H9 (cell line): Measurements from ENCODE around the gene POU3F3. TPM values are rescaled to one million over a fixed set of nuclear protein-coding genes. Genes with fewer than 3 reads are reported as not detected.
A peak's percentile ranks its signal among the peaks of the same experiment; 100 is the strongest.

Experiments used
- DNase-seq: peaks from one replicate; pipeline ENCODE4 v3.0.0-alpha.2; 2017
- H2AFZ ChIP-seq: one replicate; pipeline ENCODE4 v1.6.1; 2013; ENCODE audit warnings: mild to moderate bottlenecking, low read length, control low read depth, moderate library complexity
- H2AK5ac ChIP-seq: 2 replicates; pipeline ENCODE4 v1.6.1; 2013; ENCODE audit warnings: low read length, control low read depth, mixed read lengths; ENCODE audit not compliant: insufficient read length
- H2BK120ac ChIP-seq: one replicate; pipeline ENCODE4 v1.6.1; 2013; ENCODE audit warnings: low read depth, mild to moderate bottlenecking, low read length, control low read depth, inconsistent platforms; ENCODE audit not compliant: poor library complexity, severe bottlenecking
- H2BK12ac ChIP-seq: 2 replicates; pipeline ENCODE4 v1.6.1; 2013; ENCODE audit warnings: low read length, control low read depth, mixed read lengths, low read depth; ENCODE audit not compliant: insufficient read length
- H2BK15ac ChIP-seq: 2 replicates; pipeline ENCODE4 v1.6.1; 2013; ENCODE audit warnings: low read depth, low read length, control low read depth
- H2BK20ac ChIP-seq: one replicate; pipeline ENCODE4 v1.6.1; 2013; ENCODE audit warnings: low read depth, mild to moderate bottlenecking, low read length, control low read depth, inconsistent platforms; ENCODE audit not compliant: poor library complexity, severe bottlenecking
- H2BK5ac ChIP-seq: 2 replicates; pipeline ENCODE4 v1.6.1; 2013; ENCODE audit warnings: low read length, control low read depth, mixed read lengths; ENCODE audit not compliant: insufficient read length
- H3K14ac ChIP-seq: 2 replicates; pipeline ENCODE4 v1.6.1; 2013; ENCODE audit warnings: low read length, control low read depth; ENCODE audit not compliant: insufficient read depth
- H3K18ac ChIP-seq: 2 replicates; pipeline ENCODE4 v1.6.1; 2013; ENCODE audit warnings: low read depth, mild to moderate bottlenecking, mixed read lengths, low read length, control low read depth; ENCODE audit not compliant: insufficient read length
- H3K23ac ChIP-seq: 2 replicates; pipeline ENCODE4 v1.6.1; 2013; ENCODE audit warnings: low read length, control low read depth, mixed read lengths, low read depth; ENCODE audit not compliant: insufficient read length
- H3K23me2 ChIP-seq: 2 replicates; pipeline ENCODE4 v1.6.1; 2013; ENCODE audit warnings: low read depth, mild to moderate bottlenecking, mixed read lengths, low read length, control low read depth; ENCODE audit not compliant: insufficient read length, poor library complexity, severe bottlenecking
- H3K27ac ChIP-seq: 2 replicates; pipeline ENCODE4 v1.5.1; 2013; ENCODE audit warnings: low read length, control low read depth, mixed read lengths, low read depth; ENCODE audit not compliant: insufficient read length
- H3K27me3 ChIP-seq: 2 replicates; pipeline ENCODE4 v1.6.1; 2013; ENCODE audit warnings: low read length, control low read depth, inconsistent platforms; ENCODE audit not compliant: insufficient read depth
- H3K4ac ChIP-seq: 2 replicates; pipeline ENCODE4 v1.6.1; 2013; ENCODE audit warnings: low read depth, mild to moderate bottlenecking, control low read depth, inconsistent platforms, low read length, moderate library complexity
- H3K4me1 ChIP-seq: 2 replicates; pipeline ENCODE4 v1.6.1; 2013; ENCODE audit warnings: low read length, control low read depth, inconsistent platforms; ENCODE audit not compliant: insufficient read depth
- H3K4me2 ChIP-seq: 2 replicates; pipeline ENCODE4 v1.6.1; 2013; ENCODE audit warnings: low read length, control low read depth, mixed read lengths; ENCODE audit not compliant: insufficient read length, insufficient read depth
- H3K56ac ChIP-seq: 2 replicates; pipeline ENCODE4 v1.6.1; 2013; ENCODE audit warnings: low read depth, mild to moderate bottlenecking, mixed read lengths, low read length, control low read depth; ENCODE audit not compliant: insufficient read length
- H3K79me1 ChIP-seq: 2 replicates; pipeline ENCODE4 v1.6.1; 2013; ENCODE audit warnings: low read depth, mild to moderate bottlenecking, moderate library complexity, low read length, control low read depth, inconsistent platforms; ENCODE audit not compliant: insufficient read depth, poor library complexity, severe bottlenecking
- H3K79me2 ChIP-seq: 2 replicates; pipeline ENCODE4 v1.6.1; 2013; ENCODE audit warnings: low read length, control low read depth, inconsistent platforms; ENCODE audit not compliant: insufficient read depth
- H3K9ac ChIP-seq: 2 replicates; pipeline ENCODE4 v1.6.1; 2013; ENCODE audit warnings: low read length, control low read depth, mixed read lengths; ENCODE audit not compliant: insufficient read length; ENCODE audit errors: extremely low read depth
- H3K9me3 ChIP-seq: one replicate; pipeline ENCODE4 v1.6.1; 2013; ENCODE audit warnings: low read depth, low read length, inconsistent platforms; ENCODE audit not compliant: control insufficient read depth
- H3T11ph ChIP-seq: one replicate; pipeline ENCODE4 v1.6.1; 2013; ENCODE audit warnings: mild to moderate bottlenecking, low read length, control low read depth, inconsistent platforms
- H4K20me1 ChIP-seq: one replicate; pipeline ENCODE4 v1.6.1; 2013; ENCODE audit not compliant: control insufficient read depth, insufficient read length, insufficient read depth
- H4K5ac ChIP-seq: 2 replicates; pipeline ENCODE4 v1.6.1; 2013; ENCODE audit warnings: low read depth, mild to moderate bottlenecking, mixed read lengths, low read length, control low read depth; ENCODE audit not compliant: insufficient read length
- H4K8ac ChIP-seq: replicated peaks from 2 replicates; pipeline ENCODE4 v1.6.1; 2013; ENCODE audit warnings: low read length, control low read depth, mixed read lengths, low read depth; ENCODE audit not compliant: insufficient read length
- H4K91ac ChIP-seq: 2 replicates; pipeline ENCODE4 v1.6.1; 2013; ENCODE audit warnings: low read depth, mild to moderate bottlenecking, moderate library complexity, mixed read lengths, low read length, control low read depth; ENCODE audit not compliant: insufficient read length
- H3K27ac Mint-ChIP-seq, 3 experiments: 2 replicates in 2 of 3; 3 replicates in 1 of 3; pipeline ENCODE4 v1.8.0; 2020 to 2021; ENCODE audit warnings: mixed read lengths in 3 of 3, mild to moderate bottlenecking in 1 of 3, moderate library complexity in 1 of 3
- H3K27me3 Mint-ChIP-seq: 2 replicates; pipeline ENCODE4 v1.8.0; 2021; ENCODE audit warnings: low read depth, mild to moderate bottlenecking, moderate library complexity, mixed read lengths
- H3K36me3 Mint-ChIP-seq, 3 experiments: 2 replicates in 2 of 3; 3 replicates in 1 of 3; pipeline ENCODE4 v1.8.0; 2020 to 2021; ENCODE audit warnings: low read depth in 3 of 3, mixed read lengths in 3 of 3; ENCODE audit not compliant: insufficient read depth in 1 of 3
- H3K4me1 Mint-ChIP-seq, 2 experiments: 2 replicates each; pipeline ENCODE4 v1.8.0; 2020; ENCODE audit warnings: mixed read lengths in 2 of 2
- H3K4me3 Mint-ChIP-seq, 2 experiments: 2 replicates in 1 of 2; 3 replicates in 1 of 2; pipeline ENCODE4 v1.8.0; 2020 to 2021; ENCODE audit warnings: mild to moderate bottlenecking in 2 of 2, mixed read lengths in 2 of 2, moderate library complexity in 1 of 2
- H3K9me3 Mint-ChIP-seq, 2 experiments: 2 replicates in 1 of 2; 3 replicates in 1 of 2; pipeline ENCODE4 v1.8.0; 2020; ENCODE audit warnings: mild to moderate bottlenecking in 2 of 2, mixed read lengths in 2 of 2, moderate library complexity in 1 of 2
- WGBS: extraction: QIAGEN DNeasy Blood & Tissue Kit; methylation state at CpG from one replicate; pipeline ENCODE4 v1.1.7; 2013; ENCODE audit warnings: missing lambda C conversion rate, low lambda C conversion rate, mixed read lengths; ENCODE audit not compliant: insufficient read length; ENCODE audit errors: extremely low coverage; 5-methylcytosine and 5-hydroxymethylcytosine counted together
- total RNA-seq: library from RNA; stranded (reverse); gene quantifications from 2 replicates; pipeline ENCODE4 v1.2.1, GENCODE V29; 2021
- TF ChIP-seq, protein P1 (sequence below): fragments of 200-600 bp; sonication (generic); conservative IDR thresholded peaks from 3 replicates; pipeline ENCODE4 v1.8.0; 2021; ENCODE audit warnings: antibody characterized with exemption, mild to moderate bottlenecking

POU3F3 gene
- total RNA-seq, 1 experiment from 2014 or later: not detected

DNA sequence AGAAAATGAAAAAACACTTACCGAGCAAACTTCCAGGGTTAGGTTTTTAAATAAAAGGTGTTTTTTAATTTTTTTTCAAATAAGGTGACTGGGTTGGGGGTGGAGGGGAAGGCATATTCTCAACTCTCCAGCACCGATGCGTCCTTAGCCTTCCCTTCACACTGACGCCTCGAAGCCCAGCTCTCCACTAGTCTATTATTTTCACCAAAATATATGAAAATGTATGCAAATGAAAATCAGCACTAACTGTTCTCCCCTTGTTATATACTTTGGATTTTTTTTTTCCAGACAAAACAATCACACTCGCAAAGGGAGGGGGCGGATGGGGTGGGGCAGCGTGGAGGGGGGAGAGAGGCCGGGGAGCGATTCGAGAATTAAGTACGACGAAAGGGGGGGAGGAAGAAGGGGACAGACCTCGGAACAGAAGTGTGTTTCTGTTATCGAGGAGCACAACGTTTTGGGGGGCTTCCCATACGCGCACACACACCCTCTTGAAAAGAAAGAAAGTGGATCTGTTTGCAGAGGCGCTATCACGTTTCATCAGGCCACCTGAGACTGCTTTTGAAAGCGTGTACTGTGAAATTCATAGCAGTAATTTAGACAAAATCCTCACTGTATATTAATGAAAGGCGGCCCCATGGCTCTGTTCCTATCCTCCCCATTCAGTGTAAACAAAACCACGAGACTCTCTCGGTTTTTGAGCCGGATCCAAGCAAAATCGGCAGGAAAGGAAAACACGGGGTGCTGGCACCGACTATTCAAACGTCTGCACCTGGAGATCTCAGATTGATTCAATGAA lies 2.4 kb upstream of the POU3F3 start:
- Histone ChIP-seq H4K91ac (no peak overlapping the region), H2BK15ac (no peak overlapping the region), H3K27ac (no peak overlapping the region), H4K20me1 (no peaks in the 10 kb centered on the region), H3K4ac (no peak overlapping the region), H3K56ac (no peak overlapping the region), H3K27me3 (peaks cover 63% of the 10 kb centered on the region), H3K4me1 (no peaks in the 10 kb centered on the region; the same call in 1 of the 2 replicates), H3K79me2 (no peaks in the 10 kb centered on the region), H3K9ac (no peak overlapping the region), H3K23ac (no peak overlapping the region), H2BK12ac (no peak overlapping the region), H3K79me1 (no peaks in the 10 kb centered on the region), H3K18ac (no peak overlapping the region), H3K14ac (no peak overlapping the region), H2AFZ (no peak overlapping the region), H2BK20ac (no peak overlapping the region), H2AK5ac (no peak overlapping the region), H2BK5ac (no peak overlapping the region), H3K4me2 (peak overlapping the region; percentile 58), H3K9me3 (no peaks in the 10 kb centered on the region), H3K23me2 (peaks cover 13% of the 10 kb centered on the region), H4K5ac (no peak overlapping the region), H2BK120ac (no peak overlapping the region), H3T11ph (no peak overlapping the region), H4K8ac (no peak overlapping the region)
- DNase-seq: no peak
- H3K36me3 Mint-ChIP-seq: peaks cover 0 to 2% (median 0%) of the 10 kb centered on the region in 3 experiments; a peak in 2 of 7 replicates
- TF ChIP-seq, protein P1, sequence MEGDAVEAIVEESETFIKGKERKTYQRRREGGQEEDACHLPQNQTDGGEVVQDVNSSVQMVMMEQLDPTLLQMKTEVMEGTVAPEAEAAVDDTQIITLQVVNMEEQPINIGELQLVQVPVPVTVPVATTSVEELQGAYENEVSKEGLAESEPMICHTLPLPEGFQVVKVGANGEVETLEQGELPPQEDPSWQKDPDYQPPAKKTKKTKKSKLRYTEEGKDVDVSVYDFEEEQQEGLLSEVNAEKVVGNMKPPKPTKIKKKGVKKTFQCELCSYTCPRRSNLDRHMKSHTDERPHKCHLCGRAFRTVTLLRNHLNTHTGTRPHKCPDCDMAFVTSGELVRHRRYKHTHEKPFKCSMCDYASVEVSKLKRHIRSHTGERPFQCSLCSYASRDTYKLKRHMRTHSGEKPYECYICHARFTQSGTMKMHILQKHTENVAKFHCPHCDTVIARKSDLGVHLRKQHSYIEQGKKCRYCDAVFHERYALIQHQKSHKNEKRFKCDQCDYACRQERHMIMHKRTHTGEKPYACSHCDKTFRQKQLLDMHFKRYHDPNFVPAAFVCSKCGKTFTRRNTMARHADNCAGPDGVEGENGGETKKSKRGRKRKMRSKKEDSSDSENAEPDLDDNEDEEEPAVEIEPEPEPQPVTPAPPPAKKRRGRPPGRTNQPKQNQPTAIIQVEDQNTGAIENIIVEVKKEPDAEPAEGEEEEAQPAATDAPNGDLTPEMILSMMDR: no peak
- no CpG with 5 or more reads among the region's 29 CpGs for WGBS
- H3K9me3 Mint-ChIP-seq: peaks cover 6 to 12% of the 10 kb centered on the region in 2 experiments; a peak in 4 of 5 replicates
- no peak overlapping the region for H3K27ac Mint-ChIP-seq
- H3K4me3 Mint-ChIP-seq: peak overlapping the region in 1 of 2 experiments; percentile 89; a peak in 3 of 5 replicates
- peaks cover 91% of the 10 kb centered on the region for H3K27me3 Mint-ChIP-seq
- H3K4me1 Mint-ChIP-seq: peaks cover 43 to 73% of the 10 kb centered on the region in 2 experiments
